ENCODE data around the gene KARS1. TPM values are rescaled to one million over a fixed set of nuclear protein-coding genes. Genes with fewer than 3 reads are reported as not detected.

KARS1 gene
- total and polyA plus RNA-seq, 11 donors: 93.2 to 154 (median 129) TPM

DNA sequence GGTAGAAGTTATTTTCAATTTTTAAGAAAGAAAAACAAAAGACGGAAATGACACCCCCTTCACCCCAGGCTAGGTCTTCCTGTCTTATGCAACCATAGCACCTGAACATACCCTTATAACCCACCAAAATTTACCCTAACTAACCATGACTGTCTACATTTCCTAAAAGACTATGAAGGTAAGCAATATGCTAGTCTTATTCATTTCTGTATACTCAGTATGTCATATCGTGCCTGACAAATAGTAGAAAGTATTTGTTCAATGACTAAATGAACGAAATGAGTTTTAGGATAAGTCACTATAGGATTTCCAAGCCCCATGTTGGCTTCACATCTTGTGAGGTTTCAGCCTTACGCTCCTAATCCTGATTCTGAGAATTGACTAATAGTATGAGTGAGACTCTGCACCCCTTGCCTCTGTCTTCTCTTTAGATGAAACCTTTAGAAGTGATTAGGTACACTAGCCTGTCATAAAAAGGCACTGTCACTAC, 30.9 kb downstream of the KARS1 start:
- ATAC-seq: no peak
- Histone ChIP-seq H3K4me3 (no peak overlapping the region), H3K36me3 (peaks cover 0 to 89% (median 82%) of the 10 kb centered on the region in 9 donors), H3K9me3 (no peaks in the 10 kb centered on the region), H3K27ac (peak overlapping the region in 1 of 12 donors; percentile 61), H3K27me3 (no peaks in the 10 kb centered on the region), H3K4me1 (peaks cover 0 to 20% (median 8%) of the 10 kb centered on the region in 12 donors)
- WGBS, 4 donors: 94 to 97% (median 95%) methylated on average over 4 of the region's 4 CpGs
- TF ChIP-seq, protein P1, sequence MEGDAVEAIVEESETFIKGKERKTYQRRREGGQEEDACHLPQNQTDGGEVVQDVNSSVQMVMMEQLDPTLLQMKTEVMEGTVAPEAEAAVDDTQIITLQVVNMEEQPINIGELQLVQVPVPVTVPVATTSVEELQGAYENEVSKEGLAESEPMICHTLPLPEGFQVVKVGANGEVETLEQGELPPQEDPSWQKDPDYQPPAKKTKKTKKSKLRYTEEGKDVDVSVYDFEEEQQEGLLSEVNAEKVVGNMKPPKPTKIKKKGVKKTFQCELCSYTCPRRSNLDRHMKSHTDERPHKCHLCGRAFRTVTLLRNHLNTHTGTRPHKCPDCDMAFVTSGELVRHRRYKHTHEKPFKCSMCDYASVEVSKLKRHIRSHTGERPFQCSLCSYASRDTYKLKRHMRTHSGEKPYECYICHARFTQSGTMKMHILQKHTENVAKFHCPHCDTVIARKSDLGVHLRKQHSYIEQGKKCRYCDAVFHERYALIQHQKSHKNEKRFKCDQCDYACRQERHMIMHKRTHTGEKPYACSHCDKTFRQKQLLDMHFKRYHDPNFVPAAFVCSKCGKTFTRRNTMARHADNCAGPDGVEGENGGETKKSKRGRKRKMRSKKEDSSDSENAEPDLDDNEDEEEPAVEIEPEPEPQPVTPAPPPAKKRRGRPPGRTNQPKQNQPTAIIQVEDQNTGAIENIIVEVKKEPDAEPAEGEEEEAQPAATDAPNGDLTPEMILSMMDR (IDR thresholded peaks at IDR 0.05): no peak
- no peak for TF ChIP-seq POLR2A (IDR thresholded peaks at IDR 0.05)
- no peak for DNase-seq
- intact Hi-C loops (cut with DNase I): loop anchor here in 2 of 10 donors (5.0 to 10.0 kb wide), 2 partner anchors 142 to 144 kb away; no protein-coding TSS in a partner anchor

DNA sequence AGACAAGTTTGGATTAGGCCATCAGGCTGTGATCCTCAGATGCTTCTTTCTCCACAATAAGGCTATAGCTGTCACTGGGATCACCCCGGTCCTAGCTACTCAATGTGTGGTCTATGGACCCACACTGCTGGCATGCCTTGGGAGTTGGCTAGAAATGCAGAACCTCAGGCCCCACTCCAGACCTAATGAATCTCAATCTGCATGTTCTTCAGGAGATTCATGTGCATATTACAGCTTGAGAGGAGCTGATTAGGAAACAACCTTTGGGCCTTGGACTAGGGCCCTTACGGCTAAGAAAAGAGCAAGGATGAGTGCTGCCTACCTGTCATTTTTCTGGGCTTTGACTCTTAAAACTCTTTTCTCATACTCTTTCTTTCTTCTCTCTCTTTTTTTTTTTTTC, 31.8 kb downstream of the KARS1 start:
- peaks cover 0 to 11% (median under 1%) of the 10 kb centered on the region in 12 donors for H3K4me1 ChIP-seq
- no peak for TF ChIP-seq POLR2A (IDR thresholded peaks at IDR 0.05)
- TF ChIP-seq, protein P1 (IDR thresholded peaks at IDR 0.05): no peak
- H3K4me3 ChIP-seq: no peak overlapping the region
- intact Hi-C loops (cut with DNase I): loop anchor here in 2 of 10 donors (5.0 to 10.0 kb wide), 2 partner anchors 141 to 143 kb away; no protein-coding TSS in a partner anchor
- no peaks in the 10 kb centered on the region for H3K9me3 ChIP-seq
- ATAC-seq (no peak), DNase-seq (no peak)
- H3K27ac ChIP-seq: peak overlapping the region in 1 of 12 donors; percentile 61
- 93 to 99% (median 97%) methylated on average over 2 of the region's 2 CpGs for WGBS, 4 donors
- no peaks in the 10 kb centered on the region for H3K27me3 ChIP-seq
- H3K36me3 ChIP-seq: peaks cover 0 to 99% (median 91%) of the 10 kb centered on the region in 9 donors

DNA sequence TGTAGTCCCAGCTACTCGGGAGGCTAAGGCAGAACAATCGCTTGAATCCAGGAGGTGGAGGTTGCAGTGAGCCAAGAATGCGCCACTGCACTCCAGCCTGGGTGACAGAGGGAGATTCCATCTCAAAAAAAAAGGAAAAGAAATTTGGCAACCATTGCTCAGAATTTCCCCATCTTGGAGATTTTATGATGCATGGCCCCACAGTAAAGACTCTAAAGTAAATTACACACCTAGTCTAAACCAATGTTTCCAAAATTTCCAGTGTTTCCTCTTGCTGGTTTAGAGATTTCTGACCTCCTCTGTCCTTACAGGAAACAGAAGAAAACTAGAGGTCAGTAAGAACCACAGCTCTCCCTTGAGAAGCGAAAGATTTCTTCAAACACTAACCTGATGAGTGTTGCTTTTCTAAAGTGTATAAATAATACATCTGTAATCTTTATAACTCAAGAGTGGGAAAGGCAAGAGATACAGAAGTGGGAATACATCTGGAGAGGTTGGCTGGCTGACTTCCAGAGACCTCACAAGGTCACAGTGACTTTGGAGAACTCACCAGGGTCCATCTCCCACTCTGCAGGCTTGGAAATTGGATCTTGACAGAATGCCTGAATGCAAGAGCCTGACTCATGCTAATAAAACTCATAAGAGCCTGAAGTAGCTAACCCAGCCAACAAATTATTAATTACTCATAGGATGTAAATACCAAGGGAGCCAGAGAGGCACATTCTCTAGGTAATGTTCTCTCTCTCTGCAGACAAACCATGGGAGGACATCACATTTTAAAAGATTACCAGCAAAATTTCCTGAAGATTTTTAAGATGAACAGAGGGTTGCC, 33.2 kb downstream of the KARS1 start:
- intact Hi-C loops (cut with DNase I): loop anchor here in 1 of 10 donors (10.0 kb wide), 1 partner anchor 139 kb away; no protein-coding TSS in a partner anchor
- ATAC-seq (no peak), DNase-seq (no peak)
- peaks cover 0 to 100% (median 97%) of the 10 kb centered on the region in 9 donors for H3K36me3 ChIP-seq
- no peak overlapping the region for H3K27ac ChIP-seq
- H3K4me3 ChIP-seq: no peak overlapping the region
- WGBS, 4 donors: 85 to 92% (median 90%) methylated on average over 4 of the region's 4 CpGs
- H3K27me3 ChIP-seq: no peaks in the 10 kb centered on the region
- no peaks in the 10 kb centered on the region for H3K9me3 ChIP-seq
- TF ChIP-seq, protein P1 (IDR thresholded peaks at IDR 0.05): no peak
- no peak for TF ChIP-seq POLR2A (IDR thresholded peaks at IDR 0.05)
- H3K4me1 ChIP-seq: no peaks in the 10 kb centered on the region

DNA sequence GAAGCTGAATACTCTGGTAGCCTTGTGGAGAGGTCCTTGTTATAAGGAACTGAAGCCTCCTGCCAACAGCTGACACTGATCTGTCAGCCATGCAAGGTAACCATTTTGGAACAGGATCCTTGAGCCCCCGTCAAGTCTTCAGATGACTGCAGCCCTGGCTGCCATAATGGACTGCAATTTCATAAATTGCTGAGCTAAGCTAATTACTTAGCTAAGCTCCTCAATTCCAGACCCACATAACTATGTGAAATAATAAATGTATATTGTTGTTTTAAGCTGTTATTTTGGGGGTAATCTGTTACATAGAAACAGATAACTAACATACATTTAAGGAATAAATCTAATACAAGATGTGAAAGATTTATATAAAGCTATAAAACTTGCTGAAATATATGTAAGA, 41.0 kb downstream of the KARS1 start:
- Histone ChIP-seq H3K9me3 (peaks cover 0 to 5% (median 0%) of the 10 kb centered on the region in 12 donors), H3K27me3 (no peaks in the 10 kb centered on the region), H3K4me1 (no peaks in the 10 kb centered on the region), H3K4me3 (no peak overlapping the region), H3K27ac (no peak overlapping the region), H3K36me3 (peaks cover 0 to 97% (median 92%) of the 10 kb centered on the region in 9 donors)
- TF ChIP-seq POLR2A (IDR thresholded peaks at IDR 0.05): no peak
- TF ChIP-seq, protein P1 (IDR thresholded peaks at IDR 0.05): no peak
- intact Hi-C loops (cut with DNase I): no loop called here
- DNase-seq (no peak), ATAC-seq (no peak)
- 89 to 100% (median 97%) methylated on average over 1 of the region's 1 CpG for WGBS, 4 donors

All from heart left ventricle (tissue), 16 donors.